ENCODE measurements around the gene PCDH9.
"Not testable (repeated sequence)": the region's sequence is repeated elsewhere in the genome, so short reads cannot be mapped to it uniquely, and the experiment has no call there.

Gene PCDH9

DNA sequence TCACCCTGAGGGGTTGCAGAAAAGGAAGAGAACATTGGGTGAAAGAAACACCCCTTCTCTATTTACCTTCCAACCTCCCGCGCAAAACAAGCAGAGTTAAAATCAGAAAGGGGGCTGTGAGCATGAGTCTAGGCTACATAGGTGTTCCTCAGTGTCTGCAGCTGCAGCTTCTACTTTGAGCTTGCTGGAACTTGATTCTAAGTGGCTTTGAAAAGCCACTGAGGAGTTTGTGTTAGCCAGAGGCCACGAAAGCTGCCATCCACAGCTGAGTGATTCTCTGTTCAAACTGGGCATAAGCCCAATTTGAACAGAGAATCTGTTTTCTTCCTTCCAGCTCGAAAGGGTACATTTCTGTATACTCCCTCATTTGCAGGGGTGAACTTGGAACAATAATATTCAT is 343.9 kb downstream of the PCDH9 start:
- DNase-seq, result no peak

DNA sequence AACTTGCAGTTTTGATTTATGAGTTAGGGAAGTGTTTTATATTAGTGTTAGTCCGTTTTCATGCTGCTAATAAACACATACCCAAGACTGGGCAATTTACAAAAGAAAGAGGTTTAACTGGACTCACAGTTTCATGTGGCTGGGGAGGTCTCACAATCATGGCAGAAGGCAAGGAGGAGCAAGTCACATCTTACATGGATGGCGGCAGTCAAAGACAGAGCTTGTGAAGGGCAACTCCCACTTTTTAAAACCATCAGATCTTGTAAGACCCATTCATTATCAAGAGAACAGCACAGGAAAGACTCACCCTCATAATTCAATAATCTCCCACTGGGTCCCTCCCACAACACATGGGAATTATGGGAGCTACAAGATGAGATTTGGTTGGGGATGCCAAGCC is 349.0 kb downstream of the PCDH9 start:
- DNase-seq, result not testable (repeated sequence)

DNA sequence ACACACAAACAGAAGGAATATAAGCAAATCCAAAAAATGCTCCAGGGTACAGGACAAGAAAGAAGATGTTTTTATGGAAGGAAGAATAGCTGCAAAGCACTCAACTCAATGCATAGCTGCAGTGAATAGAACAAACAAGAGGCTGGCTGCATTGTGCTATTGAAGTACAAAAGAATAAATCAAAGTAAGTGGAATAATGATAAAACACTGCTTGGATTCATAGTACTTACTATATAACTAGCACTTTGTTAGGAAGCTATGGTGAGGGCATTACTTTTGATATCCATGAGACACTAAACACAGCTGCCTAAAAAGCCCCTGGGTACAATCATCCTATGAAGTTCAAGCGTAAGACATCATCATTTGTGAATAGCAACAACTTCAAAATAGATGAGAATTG is 350.1 kb downstream of the PCDH9 start:
- DNase-seq, result no peak

DNA sequence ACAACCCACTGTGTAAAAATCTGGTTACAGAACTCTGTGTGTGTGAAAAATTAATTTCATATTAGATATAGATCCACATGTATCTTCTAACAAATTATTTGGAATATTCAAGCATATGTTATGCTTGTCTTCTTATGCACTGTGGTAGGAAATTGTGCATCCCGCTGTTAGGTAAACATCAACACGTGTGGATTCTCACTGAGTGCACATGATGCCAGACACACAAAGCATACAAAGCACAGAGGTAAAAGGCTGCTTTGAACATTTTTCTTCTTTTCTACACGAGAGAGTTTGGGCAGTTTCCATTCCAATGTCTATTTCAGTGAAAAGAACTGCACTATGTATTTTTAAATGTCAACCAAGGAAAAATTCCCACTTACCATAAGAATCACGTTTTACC is 354.9 kb downstream of the PCDH9 start:
- DNase-seq, result no peak

DNA sequence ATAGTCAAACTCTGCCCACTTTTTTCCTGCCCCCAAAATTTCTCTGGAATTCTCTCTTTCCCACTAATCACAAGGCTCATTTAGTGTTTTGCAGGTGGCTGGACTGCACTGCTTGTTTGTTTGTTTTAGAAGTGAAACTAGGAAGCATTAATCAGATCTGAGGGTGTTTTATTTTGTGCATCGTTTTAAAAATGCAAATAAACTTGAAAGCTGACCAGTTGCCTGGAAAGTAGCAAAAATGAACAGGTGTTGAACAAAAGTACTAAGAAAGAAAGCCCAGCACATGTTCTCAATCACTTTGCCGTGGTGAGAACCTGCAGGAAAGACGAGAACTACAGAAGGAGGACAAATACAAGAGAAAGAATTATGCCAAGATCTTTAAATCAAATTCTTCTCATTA is 365.5 kb downstream of the PCDH9 start:
- no peak for DNase-seq

DNA sequence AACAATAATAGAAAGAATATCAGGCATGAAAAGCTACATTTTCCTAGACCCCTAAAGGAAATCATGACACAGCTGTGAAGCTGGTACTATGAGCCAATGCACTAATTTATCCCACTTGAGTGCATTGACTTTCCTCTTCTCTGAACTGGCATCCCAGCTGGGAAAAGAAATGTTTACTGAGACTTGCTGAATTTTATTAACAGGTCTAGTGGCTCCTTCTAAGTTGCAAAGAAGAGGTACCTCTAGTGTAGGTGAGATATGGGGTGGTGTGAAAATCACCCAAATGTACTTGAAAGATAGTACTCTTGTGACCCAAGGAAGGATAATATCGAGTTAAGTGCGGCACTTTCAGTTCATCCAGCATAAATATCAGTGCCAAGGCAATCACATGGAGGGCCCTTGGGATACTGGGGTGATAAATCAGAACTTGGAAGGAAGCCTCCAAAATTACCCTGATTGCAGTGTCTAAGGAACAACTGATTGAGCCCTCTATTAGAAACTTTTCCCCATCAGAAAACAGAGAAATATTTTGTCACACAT is 369.2 kb downstream of the PCDH9 start:
- no peak for DNase-seq

DNA sequence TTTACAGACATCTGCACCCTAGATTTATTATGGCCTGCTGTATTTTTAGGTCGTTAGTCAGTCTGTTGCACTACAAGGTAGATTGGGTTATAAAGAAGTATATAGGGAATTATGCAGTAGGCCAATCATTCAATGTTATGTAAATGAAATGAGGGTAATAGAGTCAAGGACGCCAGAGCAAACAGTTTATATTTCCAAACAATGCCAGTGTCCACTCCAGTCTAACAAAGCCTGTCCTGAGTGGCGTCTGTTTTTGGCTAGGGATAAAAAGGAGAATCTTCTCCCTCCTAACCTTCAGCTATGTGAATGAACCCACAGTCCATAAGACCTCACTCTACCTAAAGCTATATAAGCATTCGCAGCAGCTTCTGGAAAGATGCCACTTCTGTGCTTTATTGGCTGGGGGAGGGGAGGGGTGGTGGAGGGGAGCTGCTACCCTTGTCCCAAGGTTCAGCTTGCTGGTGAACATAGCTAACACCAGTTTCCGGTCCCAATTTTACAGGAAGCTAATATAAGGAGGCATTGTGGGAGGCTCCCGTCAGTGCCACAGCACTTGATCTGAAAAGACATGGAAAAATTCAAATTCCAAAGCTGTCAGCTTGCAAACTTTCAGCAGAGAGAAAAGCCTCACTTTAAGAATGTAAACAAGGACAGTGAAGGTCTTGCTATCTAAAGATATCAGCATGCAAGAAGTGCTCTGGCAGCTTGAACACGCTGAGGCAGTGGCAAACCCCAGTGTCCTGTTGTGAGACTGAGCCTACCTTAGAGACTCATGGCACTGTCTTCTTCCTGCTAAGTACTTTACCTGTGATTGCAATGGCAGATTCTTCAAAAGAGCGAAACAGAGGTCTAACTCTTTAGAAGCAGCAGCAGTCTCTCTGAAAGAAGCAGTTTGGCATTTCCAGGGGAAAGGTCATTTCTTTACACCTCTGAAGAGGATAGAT is 369.9 kb downstream of the PCDH9 start:
- no peak for DNase-seq

DNA sequence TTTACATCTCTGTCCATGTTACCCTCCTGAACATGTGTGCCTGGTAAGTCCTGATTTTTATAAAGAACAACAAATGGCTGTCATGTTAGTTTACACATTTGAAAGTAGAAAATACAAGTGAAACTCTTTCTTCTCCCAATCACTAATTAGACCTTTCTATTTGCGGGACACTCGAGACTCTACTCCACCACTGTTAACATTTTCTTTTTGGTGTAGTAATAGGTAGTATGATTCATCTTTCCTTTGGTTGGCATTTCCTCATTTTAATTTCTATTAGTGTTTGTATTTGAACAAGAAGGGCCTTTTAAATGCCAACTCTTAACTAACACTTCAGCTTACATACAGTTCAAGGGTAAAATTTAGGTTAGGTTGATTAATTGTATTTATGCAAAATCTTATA is 371.1 kb downstream of the PCDH9 start:
- no peak for DNase-seq

DNA sequence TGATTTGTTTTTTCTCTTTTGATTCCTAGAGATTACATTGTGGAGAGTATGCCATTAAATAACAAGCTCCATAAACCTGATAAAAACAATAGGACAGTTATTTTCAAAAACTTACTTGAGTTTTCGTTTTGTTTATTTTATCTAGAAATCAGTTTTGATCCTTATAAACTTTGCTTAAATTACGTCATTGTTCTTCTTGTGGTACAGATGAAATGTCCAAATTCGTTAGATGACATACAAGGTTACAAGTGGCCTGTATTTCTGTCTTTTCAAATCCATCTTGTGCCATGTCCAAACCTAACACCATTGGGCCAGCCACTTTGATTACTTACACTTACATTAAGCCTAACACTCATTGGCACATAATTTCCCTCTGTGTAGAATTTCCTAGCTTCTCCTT is 372.0 kb downstream of the PCDH9 start:
- no peak for DNase-seq

DNA sequence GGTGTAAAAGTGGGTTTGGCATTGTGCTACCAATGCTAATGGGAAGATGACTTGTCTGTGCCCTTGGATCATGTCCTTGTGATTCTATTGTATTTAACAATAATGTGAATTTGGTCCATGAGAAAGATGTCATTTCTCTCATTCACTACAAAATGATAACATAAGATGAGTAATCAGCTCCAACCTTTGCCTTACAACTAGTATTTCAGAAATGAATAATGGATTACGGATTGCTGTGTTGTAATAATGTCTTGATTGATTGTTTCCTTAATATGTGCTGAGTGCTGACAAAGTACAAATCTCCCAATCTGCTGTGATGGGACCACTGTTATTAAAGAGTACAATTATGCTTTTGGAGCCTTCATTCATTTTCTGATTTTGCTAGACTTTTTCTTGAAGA is 375.0 kb downstream of the PCDH9 start:
- DNase-seq, result no peak

DNA sequence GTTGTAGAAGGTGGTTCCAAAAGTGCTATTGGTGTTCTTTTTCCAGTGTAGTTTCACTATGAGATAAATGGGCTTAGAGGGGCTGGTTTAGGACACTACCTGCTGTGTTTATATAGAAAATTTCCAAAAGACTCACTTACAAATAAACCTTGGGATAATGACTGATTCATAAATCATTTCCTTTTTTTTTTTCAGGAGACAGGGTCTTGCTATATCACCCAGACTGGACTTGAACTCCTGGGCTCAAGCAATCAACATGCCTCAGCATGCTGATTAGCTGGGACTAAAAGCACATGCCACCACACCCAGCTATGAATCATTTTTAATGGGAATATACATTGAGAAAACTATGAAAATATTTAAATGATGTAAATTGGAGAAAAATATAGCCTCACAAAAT is 376.6 kb downstream of the PCDH9 start:
- no peak for DNase-seq

DNA sequence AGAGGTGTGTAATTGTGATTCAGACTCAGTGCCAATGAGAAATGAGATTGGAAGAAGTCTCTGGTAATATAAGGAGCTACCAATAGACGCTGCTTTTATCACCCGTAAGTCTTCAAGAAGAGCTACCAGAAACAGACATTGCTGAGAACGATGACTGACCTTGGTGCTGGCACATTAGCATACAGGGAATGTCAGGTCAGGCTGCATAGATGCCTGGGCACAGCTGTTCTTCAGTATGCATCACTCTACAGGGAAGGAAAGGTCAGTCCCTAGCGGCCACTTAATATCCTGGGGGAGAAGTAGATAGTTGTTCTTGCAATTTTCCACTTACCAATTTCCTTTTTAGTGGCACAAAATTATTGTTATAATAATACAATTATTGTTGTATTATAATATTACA is 380.4 kb downstream of the PCDH9 start:
- no peak for DNase-seq

DNA sequence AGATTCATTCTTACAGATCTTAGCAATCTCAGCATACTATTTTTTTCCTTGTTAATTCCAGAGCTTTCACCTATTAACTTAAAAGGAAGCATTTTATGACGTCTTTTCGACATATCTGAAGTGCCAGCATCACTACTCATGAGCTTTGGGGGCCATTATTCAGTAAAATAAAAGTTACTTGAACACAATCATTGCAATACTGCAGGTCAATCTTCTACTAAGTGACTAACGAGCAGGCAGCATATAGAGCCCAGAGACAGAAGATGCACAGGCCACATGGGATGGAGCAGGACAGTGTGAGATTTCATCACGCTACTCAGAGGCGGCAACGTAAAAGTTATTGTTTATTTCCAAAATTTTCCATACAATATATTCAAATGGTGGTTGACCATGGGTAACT is 382.6 kb downstream of the PCDH9 start:
- DNase-seq, result no peak

DNA sequence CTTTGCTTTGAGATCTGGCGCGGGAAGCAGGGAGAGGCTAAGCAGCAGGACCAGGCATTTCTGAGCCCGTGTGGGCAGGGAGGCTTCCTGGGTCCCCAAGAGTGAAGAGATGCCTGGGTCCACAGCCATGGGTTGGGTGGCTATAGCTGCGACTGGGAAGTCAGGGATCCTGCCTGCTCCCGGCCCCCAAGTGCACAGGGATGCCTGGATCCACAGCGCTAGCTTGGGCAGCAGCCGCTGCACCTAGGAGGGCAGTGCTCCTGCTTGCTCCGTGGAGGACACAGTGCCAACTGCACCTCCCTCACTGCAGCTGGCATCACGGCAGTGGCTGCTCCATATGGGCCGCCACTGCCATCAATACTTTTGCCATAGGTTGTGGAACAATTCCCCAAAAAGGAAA is 384.7 kb downstream of the PCDH9 start:
- no peak for DNase-seq

DNA sequence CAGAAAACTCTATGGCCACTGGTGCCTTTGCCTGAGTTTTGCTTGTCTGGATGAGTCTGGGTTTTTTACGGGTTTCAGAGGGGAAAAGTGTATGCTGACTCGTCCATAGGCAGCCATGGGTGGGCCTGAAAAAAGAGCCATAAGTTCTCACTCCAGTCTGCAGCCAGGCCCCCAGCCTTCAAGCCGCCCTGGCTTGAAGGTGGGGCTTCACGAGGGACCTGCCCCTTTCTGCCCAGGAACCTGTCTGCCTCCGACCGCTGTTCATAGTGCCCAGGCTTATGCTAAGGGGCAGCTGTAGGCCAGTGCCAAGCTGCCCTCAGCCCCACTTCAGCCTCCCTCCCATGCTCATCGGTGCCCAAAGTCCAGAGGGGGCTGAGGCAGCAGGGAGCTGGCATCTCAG is 385.2 kb downstream of the PCDH9 start:
- no peak for DNase-seq

DNA sequence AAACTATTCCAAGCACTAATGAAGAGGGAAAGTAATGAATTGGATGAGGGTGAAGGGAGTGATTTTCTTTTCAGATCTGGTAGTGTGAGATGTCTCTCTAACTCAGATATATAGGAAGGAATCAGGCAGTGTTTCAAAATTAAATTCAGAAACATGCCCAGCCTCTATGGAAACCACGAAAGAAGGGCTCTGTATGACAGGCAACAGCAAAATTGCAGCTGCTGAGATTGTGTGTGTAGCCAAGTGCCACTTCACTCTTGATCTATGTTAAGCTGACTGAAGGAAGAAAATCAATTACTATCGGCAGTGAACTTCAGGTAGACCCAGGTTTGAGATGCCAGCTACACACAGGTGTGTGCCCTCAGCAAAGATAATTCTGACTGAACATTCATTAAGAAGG is 387.4 kb downstream of the PCDH9 start:
- no peak for DNase-seq

DNA sequence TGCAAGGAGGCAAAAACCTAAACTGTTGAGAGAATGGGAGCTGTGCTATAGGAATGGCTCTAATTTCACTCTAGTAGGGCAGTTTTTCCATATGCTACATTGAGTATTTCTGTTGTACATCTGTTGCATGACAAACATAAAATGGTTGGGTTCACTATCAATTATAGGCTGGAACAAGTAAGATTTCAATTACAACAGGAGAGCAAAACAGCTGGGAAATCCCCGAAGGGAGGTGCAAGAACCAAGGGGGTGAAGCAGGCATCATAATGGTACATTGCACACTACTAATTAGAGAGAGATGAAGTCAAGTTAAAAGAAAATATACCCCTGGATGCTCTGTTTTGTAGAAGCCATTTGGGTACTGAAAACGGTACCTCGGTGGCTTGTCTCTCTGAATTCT is 389.5 kb downstream of the PCDH9 start:
- no peak for DNase-seq

DNA sequence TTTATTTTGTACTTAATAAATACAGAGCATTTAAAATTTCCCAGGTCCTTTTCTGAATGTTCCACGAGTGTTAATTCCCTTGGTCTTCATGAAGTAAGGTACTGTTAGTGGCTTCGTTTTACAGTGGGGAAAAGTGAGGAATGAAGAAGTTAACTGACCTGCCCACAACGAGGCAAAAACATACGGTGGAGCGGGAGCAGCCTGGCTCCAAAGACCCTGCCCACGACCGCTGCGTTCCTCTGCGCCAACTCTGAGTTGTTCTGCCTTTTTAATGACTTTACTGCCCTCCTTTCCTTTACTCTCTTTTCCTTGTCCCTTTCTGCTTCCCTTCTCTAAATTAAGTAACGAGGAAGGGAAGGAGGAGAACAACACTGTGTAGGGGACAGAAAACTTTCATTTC is 392.9 kb downstream of the PCDH9 start:
- DNase-seq, result no peak

DNA sequence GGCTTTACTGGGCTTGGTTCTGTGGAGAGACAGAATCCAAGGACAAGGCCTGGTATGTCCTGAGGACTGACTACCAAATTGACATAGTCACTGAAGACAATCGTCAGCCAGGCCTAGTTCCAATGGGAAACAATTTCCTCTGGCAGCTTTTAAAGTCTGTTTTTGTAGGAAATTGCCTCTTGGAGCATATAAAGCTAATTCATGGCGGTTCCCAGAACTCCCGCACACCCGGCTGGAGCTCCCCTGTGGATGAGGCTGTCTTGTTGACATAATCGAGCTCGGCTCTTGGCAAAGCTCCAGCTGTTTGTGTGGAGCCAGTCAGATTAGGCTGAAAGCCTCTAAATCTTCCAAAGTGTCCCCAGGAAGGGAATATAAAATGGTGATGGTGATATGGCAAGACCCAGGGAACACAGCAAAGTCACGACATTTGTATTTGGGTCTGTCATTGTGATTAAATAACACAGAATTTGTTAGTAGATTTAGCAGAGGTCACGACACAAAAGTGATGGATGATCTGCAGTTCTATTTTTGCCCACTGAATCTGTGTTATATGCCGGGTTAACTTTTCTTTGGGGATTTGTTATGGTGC is 395.0 kb downstream of the PCDH9 start:
- DNase-seq, result no peak

DNA sequence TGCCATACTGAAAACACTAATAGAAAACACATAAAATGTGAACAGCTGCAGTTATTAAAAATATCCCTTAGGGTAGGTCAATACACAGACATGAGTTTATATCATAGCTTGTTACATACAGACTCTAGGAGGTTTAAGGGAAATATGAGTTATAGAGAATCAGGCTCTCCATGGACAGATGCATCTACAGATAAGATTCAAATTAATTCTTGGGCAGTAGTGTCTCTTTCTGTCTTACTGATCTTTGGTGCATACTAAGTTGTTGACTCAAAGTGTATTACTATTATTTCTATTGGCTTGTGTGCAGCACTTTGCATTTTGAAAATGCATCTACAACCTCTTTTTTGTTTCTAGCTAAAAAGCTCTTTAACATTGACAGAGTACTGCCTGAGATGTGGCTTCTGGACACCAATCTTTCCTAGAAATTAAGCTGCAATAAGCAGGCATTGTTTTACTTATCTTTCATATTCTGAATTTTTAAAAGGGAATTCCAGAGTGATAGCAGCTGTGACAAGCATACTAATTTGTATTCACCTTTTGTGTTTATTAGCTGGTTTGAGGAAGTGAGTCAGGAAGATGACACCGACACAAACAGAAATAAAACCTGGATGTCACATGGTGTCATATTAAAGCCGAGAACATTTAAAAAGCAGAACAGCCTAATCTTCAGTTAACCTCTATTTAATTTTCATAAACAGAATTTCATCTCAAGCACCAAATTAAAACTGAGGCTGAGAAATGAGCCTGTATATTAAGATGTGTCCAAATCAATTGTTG is 399.0 kb downstream of the PCDH9 start:
- DNase-seq, result no peak

DNA sequence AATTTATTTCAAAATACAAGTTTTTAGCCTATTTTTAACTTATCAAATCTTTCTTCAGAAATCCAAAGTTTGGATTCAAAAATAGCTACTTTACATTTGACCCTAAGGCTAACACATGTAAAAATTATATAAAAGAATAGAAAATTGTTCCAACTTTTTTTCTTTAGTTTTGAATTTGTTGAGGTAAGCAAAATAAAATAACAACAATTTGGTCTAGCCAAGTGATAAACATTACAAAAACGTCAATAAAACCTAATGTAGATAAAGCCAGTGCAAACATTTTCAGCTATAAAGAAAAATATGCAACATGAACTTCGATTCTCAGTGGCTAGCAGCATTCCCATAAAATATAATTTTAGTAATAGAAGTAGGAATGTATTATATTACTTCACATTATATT is 400.3 kb downstream of the PCDH9 start:
- no peak for DNase-seq

DNA sequence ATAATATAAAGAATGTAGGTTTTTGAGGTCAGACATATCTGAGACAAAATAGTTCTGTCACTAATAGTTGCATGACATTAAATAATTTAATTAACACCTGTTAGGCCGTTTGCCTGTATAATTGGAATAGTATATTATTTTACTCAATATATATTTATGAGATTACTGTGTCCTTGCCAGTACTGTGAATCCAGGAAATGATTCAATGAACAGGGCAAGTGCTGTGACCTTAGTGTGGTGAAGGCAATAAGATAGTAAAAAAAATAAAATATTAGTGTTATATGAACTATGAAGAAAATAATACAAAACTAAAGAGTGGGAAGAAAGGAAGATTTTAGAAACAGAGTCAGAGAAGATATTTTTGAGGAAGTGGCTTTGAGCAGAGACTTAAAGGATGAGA is 403.7 kb downstream of the PCDH9 start:
- DNase-seq, result no peak

DNA sequence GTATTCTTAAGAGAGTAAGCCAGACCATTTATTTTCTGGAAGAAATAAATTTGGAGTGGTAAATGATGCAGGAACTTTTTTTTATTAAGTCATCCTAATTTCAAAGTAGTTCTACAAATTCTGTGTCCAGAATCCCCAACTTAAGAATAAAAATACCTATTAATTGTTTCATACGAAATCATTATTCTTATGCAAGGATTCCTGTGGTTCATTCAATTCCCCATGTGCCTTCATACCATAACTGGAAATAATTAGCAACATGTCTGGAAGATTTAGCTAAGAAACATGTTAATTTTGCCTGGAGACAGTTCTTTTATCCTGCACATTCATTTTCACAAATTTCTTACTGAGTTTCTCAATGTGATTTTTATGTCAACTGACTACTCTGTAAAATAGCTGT is 408.6 kb downstream of the PCDH9 start:
- no peak for DNase-seq

DNA sequence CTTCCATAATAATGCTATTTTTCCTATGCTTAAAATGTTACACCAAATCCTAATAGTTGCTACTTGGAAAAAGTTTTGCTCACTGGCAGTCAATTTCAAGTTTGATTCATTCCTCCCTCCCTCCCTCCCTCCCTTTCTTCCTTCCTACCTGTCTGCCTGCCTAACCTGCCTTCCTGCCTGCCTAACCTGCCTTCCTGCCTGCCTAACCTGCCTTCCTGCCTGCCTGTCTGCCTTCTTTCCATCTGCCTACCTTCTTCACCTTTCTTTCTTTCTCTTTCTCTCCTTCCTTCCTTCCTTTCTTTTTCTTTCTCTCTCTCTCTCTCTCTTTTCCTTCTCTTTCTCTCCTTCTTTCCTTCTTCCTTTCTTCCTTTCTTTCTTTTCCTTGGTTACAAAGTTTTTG is 418.7 kb downstream of the PCDH9 start:
- DNase-seq, result no peak

Data from cortex of kidney (tissue), 1 donor.